Peyer's patch (tissue), 4 donors: ENCODE results near the gene PAK4. TPM values are rescaled to one million over a fixed set of nuclear protein-coding genes. Genes with fewer than 3 reads are reported as not detected.

ENCODE experiments used
- DNase-seq, 3 donors: peaks; one replicate each; pipeline ENCODE4 v3.0.0-alpha.2; 2017 to 2019
- H3K27ac ChIP-seq, 4 donors: fragments of 200-600 bp; sonication (generic); one replicate each; pipeline ENCODE4 v1.5.1; 2016 to 2019
- H3K27me3 ChIP-seq, 2 donors: fragments of 200-600 bp; sonication (generic); one replicate each; pipeline ENCODE4 v1.5.1; 2019
- H3K36me3 ChIP-seq, 3 donors: fragments of 200-600 bp; sonication (generic); one replicate each; pipeline ENCODE4 v1.5.1; 2016 to 2019
- H3K4me1 ChIP-seq, 4 donors: fragments of 200-600 bp; sonication (generic); one replicate each; pipeline ENCODE4 v1.5.1; 2016 to 2019
- H3K4me3 ChIP-seq, 4 donors: fragments of 200-600 bp; sonication (generic); 1 replicate in 3 of 4; 2 replicates in 1 of 4; pipeline ENCODE4 v1.5.1; 2016 to 2019; ENCODE audit warnings: mild to moderate bottlenecking in 1 of 4
- H3K9me3 ChIP-seq, 4 donors: fragments of 200-600 bp; sonication (generic); one replicate each; pipeline ENCODE4 v1.5.1; 2016 to 2019; ENCODE audit warnings: mild to moderate bottlenecking in 1 of 4
- CTCF ChIP-seq, 6 experiments: fragments of 450-650 bp in 4 of 6; fragments of 200-600 bp in 2 of 6; sonication (generic) in 1 of 6; IDR thresholded peaks; one replicate each; pipeline ENCODE4 v1.5.1; 2017 to 2019; ENCODE audit warnings: antibody characterized with exemption in 6 of 6, mild to moderate bottlenecking in 3 of 6, moderate library complexity in 1 of 6
- POLR2A ChIP-seq, 2 donors: fragments of 450-650 bp; IDR thresholded peaks; one replicate each; pipeline ENCODE4 v1.5.1; 2017; ENCODE audit warnings: antibody characterized with exemption in 2 of 2, mild to moderate bottlenecking in 2 of 2, moderate library complexity in 2 of 2
- total RNA-seq, 4 donors: library from RNA; depleted of rRNA; stranded (reverse); fragments of >200 nt; gene quantifications; one replicate each; pipeline ENCODE4 v1.1.0, GENCODE V29; 2016

PAK4 gene
- total RNA-seq, 4 donors from 2014 or later: 24.8 to 73.0 (median 45.7) TPM

DNA sequence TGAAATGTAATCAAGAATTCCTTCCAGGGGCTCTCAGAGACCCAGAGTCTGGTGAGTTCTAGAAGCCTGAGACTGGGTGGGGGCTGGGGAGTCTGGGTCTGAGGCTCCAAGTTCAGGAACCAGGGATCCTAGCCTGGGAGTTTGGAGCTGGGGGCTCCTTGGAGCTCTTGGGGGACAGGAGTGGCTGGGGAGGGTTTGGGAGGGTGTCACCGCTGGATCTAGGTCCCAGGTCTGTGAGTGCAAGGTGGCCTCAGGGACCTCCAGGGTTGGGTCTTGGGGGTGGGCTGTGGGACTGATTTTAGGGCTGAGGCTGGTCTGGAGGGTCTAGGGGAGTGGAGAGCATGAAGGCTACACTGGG, 77.4 kb downstream of the PAK4 start:
- Histone ChIP-seq H3K27me3 (peaks cover 0 to 23% of the 10 kb centered on the region in 2 donors), H3K36me3 (no peaks in the 10 kb centered on the region), H3K9me3 (no peaks in the 10 kb centered on the region), H3K27ac (no peak overlapping the region), H3K4me1 (no peaks in the 10 kb centered on the region), H3K4me3 (no peak overlapping the region)
- no peak for DNase-seq
- TF ChIP-seq CTCF (IDR thresholded peaks at IDR 0.05): no peak
- TF ChIP-seq POLR2A (IDR thresholded peaks at IDR 0.05): no peak

DNA sequence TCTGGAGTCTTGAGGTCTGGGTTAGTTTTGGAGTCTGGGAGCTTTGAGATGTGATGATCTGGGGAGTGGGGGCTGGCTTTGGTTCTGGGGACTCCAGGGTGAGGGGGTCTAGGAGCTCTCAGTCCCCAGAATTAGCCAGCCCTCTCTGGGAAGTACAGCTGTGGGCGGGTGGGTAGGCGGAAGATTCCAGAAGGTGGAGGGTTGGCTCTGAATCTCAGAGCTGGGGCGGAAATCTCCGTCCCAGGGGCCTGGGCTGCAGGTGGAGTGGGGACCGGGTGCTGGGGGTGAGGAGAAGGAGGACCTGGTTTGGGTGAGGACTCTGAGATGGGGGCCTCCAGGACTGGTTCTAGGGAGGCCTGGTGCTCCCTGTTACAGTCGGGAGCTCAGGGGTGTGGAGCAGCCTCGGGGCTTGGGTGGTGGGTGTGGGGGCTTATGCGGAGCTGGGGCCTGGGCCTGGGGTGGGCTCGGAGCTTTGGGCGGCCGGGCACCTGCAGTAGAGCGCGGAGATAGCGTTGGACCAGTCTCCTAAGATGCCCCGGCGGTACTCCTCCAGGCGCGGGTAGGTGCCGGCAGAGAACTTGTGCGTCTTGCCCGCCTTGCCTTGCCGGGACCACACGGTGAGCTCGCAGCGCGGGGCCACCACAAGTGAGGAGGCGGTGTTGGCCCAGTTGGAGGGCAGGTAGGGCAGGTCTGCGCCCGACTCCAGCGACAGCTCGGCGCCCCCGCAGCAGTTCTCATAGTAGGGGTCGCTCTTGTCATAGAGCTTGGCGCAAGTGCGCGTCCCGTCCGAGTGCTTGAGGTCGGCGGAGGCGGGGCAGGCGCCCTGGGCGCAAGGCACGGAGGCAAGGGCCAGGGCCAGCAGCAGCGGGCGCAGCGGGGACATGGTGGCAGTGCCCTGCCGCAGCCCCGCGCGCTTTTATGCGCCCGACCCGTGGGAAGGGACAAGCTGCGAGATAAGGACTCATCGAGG, 78.1 kb downstream of the PAK4 start, which contains the start of gene SYCN:
TSS of gene SYCN (minus strand) at position 892 of the 970 bp plus-strand sequence. CDS start at position 883, 9 bp downstream.
- Histone ChIP-seq H3K9me3 (no peaks in the 10 kb centered on the region), H3K36me3 (no peaks in the 10 kb centered on the region), H3K27ac (no peak within 1 kb of the TSS), H3K27me3 (peaks cover 0 to 22% of the 10 kb centered on the region in 2 donors), H3K4me1 (no peaks in the 10 kb centered on the region), H3K4me3 (no peak within 1 kb of the TSS)
- TF ChIP-seq POLR2A (IDR thresholded peaks at IDR 0.05) (no peak), CTCF (IDR thresholded peaks at IDR 0.05) (no peak)
- no peak for DNase-seq

- Histone ChIP-seq H3K27ac (no peak overlapping the region), H3K4me3 (no peak overlapping the region), H3K9me3 (no peaks in the 10 kb centered on the region), H3K27me3 (peaks cover 0 to 17% of the 10 kb centered on the region in 2 donors), H3K4me1 (no peaks in the 10 kb centered on the region), H3K36me3 (no peaks in the 10 kb centered on the region)
- DNase-seq: no peak
- TF ChIP-seq CTCF (IDR thresholded peaks at IDR 0.05): no peak
- no peak for TF ChIP-seq POLR2A (IDR thresholded peaks at IDR 0.05)
Observed at GRCh38 chr19:39205449-39205764, 79.8 kb downstream of the PAK4 start.

DNA sequence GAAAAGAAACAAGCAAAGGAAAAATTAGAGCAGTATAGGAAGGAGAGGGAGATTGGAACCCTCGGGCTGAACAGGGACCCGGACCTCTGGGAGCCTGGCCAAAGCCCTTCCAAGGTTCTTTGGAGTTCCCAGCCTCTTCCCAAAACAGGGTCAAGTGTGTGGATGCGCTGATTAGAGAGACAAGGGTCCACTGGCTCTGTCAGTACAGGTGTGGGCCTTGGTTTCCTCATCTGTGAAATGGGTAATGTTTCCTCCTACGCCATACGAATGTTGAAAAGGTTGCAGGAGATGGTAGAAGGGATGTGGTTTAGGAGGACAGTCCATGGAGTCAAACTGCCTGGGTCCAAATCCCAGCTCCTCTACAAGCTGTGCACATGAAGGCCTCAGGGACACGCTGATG, 80.5 kb downstream of the PAK4 start:
- Histone ChIP-seq H3K4me1 (no peaks in the 10 kb centered on the region), H3K36me3 (no peaks in the 10 kb centered on the region), H3K4me3 (no peak overlapping the region), H3K9me3 (no peaks in the 10 kb centered on the region), H3K27ac (no peak overlapping the region), H3K27me3 (peaks cover 0 to 17% of the 10 kb centered on the region in 2 donors)
- TF ChIP-seq CTCF (IDR thresholded peaks at IDR 0.05): no peak
- TF ChIP-seq POLR2A (IDR thresholded peaks at IDR 0.05): no peak
- DNase-seq: no peak

DNA sequence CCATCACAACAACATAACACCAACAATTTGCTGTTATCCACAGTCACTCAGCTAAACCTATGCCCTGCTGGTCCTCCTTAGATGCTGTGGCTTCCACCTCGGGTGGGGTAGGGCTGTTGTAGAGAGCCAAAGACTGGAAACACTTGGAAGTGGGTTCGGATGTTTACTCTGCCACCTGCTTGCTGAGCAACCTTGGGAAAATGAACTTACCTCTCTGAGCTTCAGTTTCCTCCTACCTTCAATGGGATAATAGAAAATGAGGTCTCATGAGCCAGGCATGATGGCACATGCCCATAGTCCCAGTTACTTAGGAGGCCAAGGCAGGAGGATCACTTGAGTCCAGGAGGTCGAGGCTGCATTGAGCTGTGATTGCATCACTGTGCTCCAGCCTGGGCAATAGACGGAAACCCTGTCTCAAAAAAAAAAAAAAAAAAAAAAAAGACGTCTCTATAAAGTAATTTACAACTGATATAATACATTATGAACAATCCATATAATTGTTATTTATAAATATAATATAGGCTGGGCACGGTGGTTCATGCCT, 81.8 kb downstream of the PAK4 start:
- Histone ChIP-seq H3K36me3 (no peaks in the 10 kb centered on the region), H3K27me3 (peaks cover 0 to 16% of the 10 kb centered on the region in 2 donors), H3K27ac (no peak overlapping the region), H3K9me3 (no peaks in the 10 kb centered on the region), H3K4me3 (no peak overlapping the region), H3K4me1 (no peaks in the 10 kb centered on the region)
- TF ChIP-seq POLR2A (IDR thresholded peaks at IDR 0.05) (no peak), CTCF (IDR thresholded peaks at IDR 0.05) (no peak)
- DNase-seq: no peak
